Stimulated activated naive CD8-positive, alpha-beta T cell treated with anti-CD3 and anti-CD28 coated beads, Interleukin-15, amount 100 ng/mL, for 72 hours (primary cell): Measurements from ENCODE around the gene CFAP54.

ENCODE experiments used
- ATAC-seq: fragments of 150-1000 bp; cut with Tn5 transposase; 2 replicates; pipeline ENCODE4 v1.10.0; 2021; ENCODE audit warnings: mild to moderate bottlenecking, moderate library complexity
- DNase-seq, 2 donors: peaks; one replicate each; pipeline ENCODE4 v3.0.0; 2021 to 2022
- H3K27ac Mint-ChIP-seq, 2 donors: one replicate each; pipeline ENCODE4 v1.8.0; 2022; ENCODE audit warnings: mild to moderate bottlenecking in 2 of 2, mixed read lengths in 2 of 2, moderate library complexity in 2 of 2
- H3K27me3 Mint-ChIP-seq: one replicate; pipeline ENCODE4 v1.8.0; 2022; ENCODE audit warnings: mixed read lengths
- H3K4me1 Mint-ChIP-seq: one replicate; pipeline ENCODE4 v1.8.0; 2022; ENCODE audit warnings: mild to moderate bottlenecking, mixed read lengths
- H3K4me3 Mint-ChIP-seq, 2 donors: one replicate each; pipeline ENCODE4 v1.8.0; 2022; ENCODE audit warnings: mild to moderate bottlenecking in 2 of 2, mixed read lengths in 2 of 2, moderate library complexity in 1 of 2
- H3K9me3 Mint-ChIP-seq, 2 donors: one replicate each; pipeline ENCODE4 v1.8.0; 2022; ENCODE audit warnings: mixed read lengths in 2 of 2

The CFAP54 gene

GRCh38 chr12:96907671-96908422 is 418.5 kb downstream of the CFAP54 start:
- Mint-ChIP-seq H3K27ac (peak overlapping the region; percentile 91 to 97), H3K4me3 (peak overlapping the region; percentile 95 to 96), H3K9me3 (no peaks in the 10 kb centered on the region), H3K4me1 (peaks cover 45% of the 10 kb centered on the region), H3K27me3 (no peaks in the 10 kb centered on the region)
- ATAC-seq (peak; percentile 47), DNase-seq (peak; percentile 25 to 26)

GRCh38 chr12:96908423-96908675 is 419.0 kb downstream of the CFAP54 start:
- DNase-seq (no peak), ATAC-seq (no peak)
- H3K9me3 Mint-ChIP-seq, result no peaks in the 10 kb centered on the region
- H3K27ac Mint-ChIP-seq, result peak overlapping the region in 1 of 2 donors; percentile 91
- H3K27me3 Mint-ChIP-seq, result no peaks in the 10 kb centered on the region
- H3K4me3 Mint-ChIP-seq, result peak overlapping the region; percentile 95 to 96
- H3K4me1 Mint-ChIP-seq, result peaks cover 50% of the 10 kb centered on the region

GRCh38 chr12:96912261-96912660 is 422.9 kb downstream of the CFAP54 start:
- no peak for DNase-seq
- ATAC-seq, result no peak
- H3K4me3 Mint-ChIP-seq, result no peak overlapping the region
- peaks cover 8 to 11% of the 10 kb centered on the region in 2 donors for H3K9me3 Mint-ChIP-seq
- H3K27ac Mint-ChIP-seq, result no peak overlapping the region
- peaks cover 50% of the 10 kb centered on the region for H3K4me1 Mint-ChIP-seq
- no peaks in the 10 kb centered on the region for H3K27me3 Mint-ChIP-seq

- no peak overlapping the region for H3K4me3 Mint-ChIP-seq
- H3K27me3 Mint-ChIP-seq, result no peaks in the 10 kb centered on the region
- H3K27ac Mint-ChIP-seq, result no peak overlapping the region
- DNase-seq (no peak), ATAC-seq (no peak)
- peaks cover 8 to 11% of the 10 kb centered on the region in 2 donors for H3K9me3 Mint-ChIP-seq
- H3K4me1 Mint-ChIP-seq, result peaks cover 49% of the 10 kb centered on the region
Measured at GRCh38 chr12:96912943-96913342, 423.6 kb downstream of the CFAP54 start.

GRCh38 chr12:96919510-96920210 is 430.3 kb downstream of the CFAP54 start:
- Mint-ChIP-seq H3K9me3 (peaks cover 8 to 11% of the 10 kb centered on the region in 2 donors), H3K27me3 (no peaks in the 10 kb centered on the region), H3K4me3 (no peak overlapping the region), H3K27ac (no peak overlapping the region), H3K4me1 (peaks cover 9% of the 10 kb centered on the region)
- no peak for ATAC-seq
- no peak for DNase-seq
